Type B pancreatic cell (in vitro differentiated cells): ENCODE data around the gene TEX14. TPM values are rescaled to one million over a fixed set of nuclear protein-coding genes. Genes with fewer than 3 reads are reported as not detected.

Source experiments
- DNase-seq: peaks from one replicate; pipeline ENCODE4 v3.0.0; 2021; ENCODE audit warnings: mixed read lengths; ENCODE audit not compliant: unreplicated experiment; ENCODE audit errors: extremely low spot score
- H3K27ac Mint-ChIP-seq: 2 replicates; pipeline ENCODE4 v1.8.0; 2021; ENCODE audit warnings: mild to moderate bottlenecking, mixed read lengths
- H3K27me3 Mint-ChIP-seq: 2 replicates; pipeline ENCODE4 v1.8.0; 2021; ENCODE audit warnings: mixed read lengths
- H3K36me3 Mint-ChIP-seq: 2 replicates; pipeline ENCODE4 v1.8.0; 2021; ENCODE audit warnings: mixed read lengths
- H3K4me1 Mint-ChIP-seq: one replicate; pipeline ENCODE4 v1.8.0; 2021; ENCODE audit warnings: mixed read lengths; ENCODE audit not compliant: unreplicated experiment
- H3K4me3 Mint-ChIP-seq: 2 replicates; pipeline ENCODE4 v1.8.0; 2021; ENCODE audit warnings: mild to moderate bottlenecking, mixed read lengths
- H3K9me3 Mint-ChIP-seq: 2 replicates; pipeline ENCODE4 v1.8.0; 2021; ENCODE audit warnings: mixed read lengths
- long read RNA-seq: library from polyadenylated mRNA; unstranded; transcript quantifications from one replicate; pipeline ENCODE4 v2.0.0, GENCODE V29; 2020
- total RNA-seq: library from RNA; stranded (reverse); gene quantifications from 2 replicates; pipeline ENCODE4 v1.2.1, GENCODE V29; 2021; ENCODE audit warnings: low replicate concordance
- TF ChIP-seq, protein P1 (sequence below): fragments of 200-600 bp; sonication (generic); conservative IDR thresholded peaks from 2 replicates; pipeline ENCODE4 v1.5.0; 2021; ENCODE audit warnings: antibody characterized with exemption, mild to moderate bottlenecking

TEX14 gene, protein sequence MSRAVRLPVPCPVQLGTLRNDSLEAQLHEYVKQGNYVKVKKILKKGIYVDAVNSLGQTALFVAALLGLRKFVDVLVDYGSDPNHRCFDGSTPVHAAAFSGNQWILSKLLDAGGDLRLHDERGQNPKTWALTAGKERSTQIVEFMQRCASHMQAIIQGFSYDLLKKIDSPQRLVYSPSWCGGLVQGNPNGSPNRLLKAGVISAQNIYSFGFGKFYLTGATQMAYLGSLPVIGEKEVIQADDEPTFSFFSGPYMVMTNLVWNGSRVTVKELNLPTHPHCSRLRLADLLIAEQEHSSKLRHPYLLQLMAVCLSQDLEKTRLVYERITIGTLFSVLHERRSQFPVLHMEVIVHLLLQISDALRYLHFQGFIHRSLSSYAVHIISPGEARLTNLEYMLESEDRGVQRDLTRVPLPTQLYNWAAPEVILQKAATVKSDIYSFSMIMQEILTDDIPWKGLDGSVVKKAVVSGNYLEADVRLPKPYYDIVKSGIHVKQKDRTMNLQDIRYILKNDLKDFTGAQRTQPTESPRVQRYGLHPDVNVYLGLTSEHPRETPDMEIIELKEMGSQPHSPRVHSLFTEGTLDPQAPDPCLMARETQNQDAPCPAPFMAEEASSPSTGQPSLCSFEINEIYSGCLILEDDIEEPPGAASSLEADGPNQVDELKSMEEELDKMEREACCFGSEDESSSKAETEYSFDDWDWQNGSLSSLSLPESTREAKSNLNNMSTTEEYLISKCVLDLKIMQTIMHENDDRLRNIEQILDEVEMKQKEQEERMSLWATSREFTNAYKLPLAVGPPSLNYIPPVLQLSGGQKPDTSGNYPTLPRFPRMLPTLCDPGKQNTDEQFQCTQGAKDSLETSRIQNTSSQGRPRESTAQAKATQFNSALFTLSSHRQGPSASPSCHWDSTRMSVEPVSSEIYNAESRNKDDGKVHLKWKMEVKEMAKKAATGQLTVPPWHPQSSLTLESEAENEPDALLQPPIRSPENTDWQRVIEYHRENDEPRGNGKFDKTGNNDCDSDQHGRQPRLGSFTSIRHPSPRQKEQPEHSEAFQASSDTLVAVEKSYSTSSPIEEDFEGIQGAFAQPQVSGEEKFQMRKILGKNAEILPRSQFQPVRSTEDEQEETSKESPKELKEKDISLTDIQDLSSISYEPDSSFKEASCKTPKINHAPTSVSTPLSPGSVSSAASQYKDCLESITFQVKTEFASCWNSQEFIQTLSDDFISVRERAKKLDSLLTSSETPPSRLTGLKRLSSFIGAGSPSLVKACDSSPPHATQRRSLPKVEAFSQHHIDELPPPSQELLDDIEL (N-terminal part only)
- 0.17 and 0.34 TPM in 2 replicates for total RNA-seq
- long read RNA-seq: 0 reads

- H3K9me3 Mint-ChIP-seq: no peaks in the 10 kb centered on the region
- H3K4me1 Mint-ChIP-seq: peaks cover 12% of the 10 kb centered on the region
- peaks cover 4% of the 10 kb centered on the region for H3K36me3 Mint-ChIP-seq
- TF ChIP-seq, protein P1, sequence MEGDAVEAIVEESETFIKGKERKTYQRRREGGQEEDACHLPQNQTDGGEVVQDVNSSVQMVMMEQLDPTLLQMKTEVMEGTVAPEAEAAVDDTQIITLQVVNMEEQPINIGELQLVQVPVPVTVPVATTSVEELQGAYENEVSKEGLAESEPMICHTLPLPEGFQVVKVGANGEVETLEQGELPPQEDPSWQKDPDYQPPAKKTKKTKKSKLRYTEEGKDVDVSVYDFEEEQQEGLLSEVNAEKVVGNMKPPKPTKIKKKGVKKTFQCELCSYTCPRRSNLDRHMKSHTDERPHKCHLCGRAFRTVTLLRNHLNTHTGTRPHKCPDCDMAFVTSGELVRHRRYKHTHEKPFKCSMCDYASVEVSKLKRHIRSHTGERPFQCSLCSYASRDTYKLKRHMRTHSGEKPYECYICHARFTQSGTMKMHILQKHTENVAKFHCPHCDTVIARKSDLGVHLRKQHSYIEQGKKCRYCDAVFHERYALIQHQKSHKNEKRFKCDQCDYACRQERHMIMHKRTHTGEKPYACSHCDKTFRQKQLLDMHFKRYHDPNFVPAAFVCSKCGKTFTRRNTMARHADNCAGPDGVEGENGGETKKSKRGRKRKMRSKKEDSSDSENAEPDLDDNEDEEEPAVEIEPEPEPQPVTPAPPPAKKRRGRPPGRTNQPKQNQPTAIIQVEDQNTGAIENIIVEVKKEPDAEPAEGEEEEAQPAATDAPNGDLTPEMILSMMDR: no peak
- peak within 1 kb of the TSS; percentile 85 for H3K27ac Mint-ChIP-seq
- H3K4me3 Mint-ChIP-seq: peak within 1 kb of the TSS; percentile 93
- H3K27me3 Mint-ChIP-seq: no peaks in the 10 kb centered on the region
- DNase-seq: no peak
Measured at GRCh38 chr17:58691701-58692238, at the start of gene TEX14. Gene TEX14 (minus strand): TSS chr17:58692045. CDS start chr17:58652001, 40,044 bp downstream.

GRCh38 chr17:58741121-58741625, 49.3 kb upstream of the TEX14 start:
- H3K4me3 Mint-ChIP-seq: no peak overlapping the region
- peaks cover 4% of the 10 kb centered on the region for H3K9me3 Mint-ChIP-seq

DNA sequence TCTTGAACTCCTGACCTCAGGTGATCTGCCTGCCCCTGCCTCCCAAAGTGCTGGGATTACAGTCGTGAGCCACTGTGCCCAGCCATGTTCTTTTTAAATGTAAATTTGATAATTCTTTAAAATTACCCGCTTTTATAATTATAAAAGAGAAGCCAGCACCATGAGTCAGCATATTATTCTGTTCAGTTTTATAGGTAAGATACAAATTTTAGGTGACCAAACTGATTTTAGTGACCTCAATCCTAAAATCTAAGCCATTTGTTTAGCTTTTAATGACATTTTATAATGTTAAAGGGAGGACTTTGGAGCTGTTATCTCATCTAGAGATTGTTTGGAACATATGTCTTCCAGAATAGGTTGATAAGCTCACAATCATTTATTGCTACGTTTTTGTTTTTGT, 43.0 kb upstream of the TEX14 start:
- Mint-ChIP-seq H3K36me3 (peaks cover 5% of the 10 kb centered on the region), H3K4me1 (no peaks in the 10 kb centered on the region), H3K4me3 (no peak overlapping the region), H3K27ac (no peak overlapping the region), H3K9me3 (no peaks in the 10 kb centered on the region), H3K27me3 (no peaks in the 10 kb centered on the region)
- TF ChIP-seq, protein P1: no peak
- no peak for DNase-seq

More at GRCh38 chr17:58741121-58741625, 49.3 kb upstream of the TEX14 start:
- DNase-seq: no peak
- no peaks in the 10 kb centered on the region for H3K36me3 Mint-ChIP-seq
- TF ChIP-seq, protein P1: no peak
- H3K27ac Mint-ChIP-seq: no peak overlapping the region
- H3K4me1 Mint-ChIP-seq: no peaks in the 10 kb centered on the region
- no peaks in the 10 kb centered on the region for H3K27me3 Mint-ChIP-seq

- Mint-ChIP-seq H3K4me1 (no peaks in the 10 kb centered on the region), H3K27ac (no peak overlapping the region), H3K9me3 (no peaks in the 10 kb centered on the region), H3K36me3 (peaks cover 5% of the 10 kb centered on the region), H3K4me3 (no peak overlapping the region), H3K27me3 (no peaks in the 10 kb centered on the region)
- DNase-seq: no peak
- TF ChIP-seq, protein P1: no peak
Measured at GRCh38 chr17:58734040-58734439, 42.2 kb upstream of the TEX14 start.

GRCh38 chr17:58730937-58731336, 39.1 kb upstream of the TEX14 start:
- TF ChIP-seq, protein P1: no peak
- no peaks in the 10 kb centered on the region for H3K4me1 Mint-ChIP-seq
- no peaks in the 10 kb centered on the region for H3K27me3 Mint-ChIP-seq
- peaks cover 9% of the 10 kb centered on the region for H3K36me3 Mint-ChIP-seq
- H3K27ac Mint-ChIP-seq: no peak overlapping the region
- DNase-seq: no peak
- H3K9me3 Mint-ChIP-seq: no peaks in the 10 kb centered on the region
- H3K4me3 Mint-ChIP-seq: no peak overlapping the region
